Measurements from ENCODE around the gene CHN1.

The CHN1 gene

GRCh38 chr2:174826051-174826450, 179.1 kb downstream of the CHN1 start:
- no peak for DNase-seq (ENCODE audit: low read depth)

- no peak for DNase-seq (ENCODE audit: low read depth)
Measured at GRCh38 chr2:174824068-174824467, 181.1 kb downstream of the CHN1 start.

GRCh38 chr2:174821628-174822027, 183.6 kb downstream of the CHN1 start:
- no peak for DNase-seq (ENCODE audit: low read depth)

- no peak for DNase-seq (ENCODE audit: low read depth)
Measured at GRCh38 chr2:174820361-174820760, 184.8 kb downstream of the CHN1 start.

GRCh38 chr2:174815526-174815925, 189.7 kb downstream of the CHN1 start:
- DNase-seq (ENCODE audit: low read depth), result no peak

- DNase-seq (ENCODE audit: low read depth), result no peak
Measured at GRCh38 chr2:174812037-174812436, 193.1 kb downstream of the CHN1 start.

GRCh38 chr2:174807931-174808330, 197.2 kb downstream of the CHN1 start:
- no peak for DNase-seq (ENCODE audit: low read depth)

GRCh38 chr2:174805803-174806202, 199.4 kb downstream of the CHN1 start:
- DNase-seq (ENCODE audit: low read depth), result no peak

- no peak for DNase-seq (ENCODE audit: low read depth)
Measured at GRCh38 chr2:174802459-174802858, 202.7 kb downstream of the CHN1 start.

GRCh38 chr2:174800436-174801205, 204.6 kb downstream of the CHN1 start:
- no peak for DNase-seq (ENCODE audit: low read depth)

GRCh38 chr2:174798801-174799200, 206.4 kb downstream of the CHN1 start:
- no peak for DNase-seq (ENCODE audit: low read depth)

- no peak for DNase-seq (ENCODE audit: low read depth)
Measured at GRCh38 chr2:174797781-174798276, 207.4 kb downstream of the CHN1 start.

- no peak for DNase-seq (ENCODE audit: low read depth)
Measured at GRCh38 chr2:174796319-174796771, 208.8 kb downstream of the CHN1 start.

GRCh38 chr2:174794851-174795374, 210.3 kb downstream of the CHN1 start:
- DNase-seq (ENCODE audit: low read depth), result no peak

GRCh38 chr2:174792309-174793025, 212.7 kb downstream of the CHN1 start:
- DNase-seq (ENCODE audit: low read depth), result no peak

- DNase-seq (ENCODE audit: low read depth), result no peak
Measured at GRCh38 chr2:174791746-174792280, 213.4 kb downstream of the CHN1 start.

- DNase-seq (ENCODE audit: low read depth), result no peak
Measured at GRCh38 chr2:174791020-174791419, 214.2 kb downstream of the CHN1 start.

GRCh38 chr2:174789001-174789400, 216.2 kb downstream of the CHN1 start:
- DNase-seq (ENCODE audit: low read depth), result no peak

GRCh38 chr2:174788291-174788929, 216.8 kb downstream of the CHN1 start:
- peak; percentile 18 for DNase-seq (ENCODE audit: low read depth)

- DNase-seq (ENCODE audit: low read depth), result no peak
Measured at GRCh38 chr2:174787487-174788205, 217.5 kb downstream of the CHN1 start.

GRCh38 chr2:174786066-174786725, 219.0 kb downstream of the CHN1 start:
- DNase-seq (ENCODE audit: low read depth), result no peak
